Articular chondrocyte of knee joint (primary cell): Measurements from ENCODE around the gene OR4S1. TPM values are rescaled to one million over a fixed set of nuclear protein-coding genes. Genes with fewer than 3 reads are reported as not detected.

Experiments used
- total RNA-seq: library from RNA; depleted of rRNA; stranded (reverse); fragments of >200 nt; gene quantifications from 2 replicates; pipeline ENCODE4 v1.2.3, GENCODE V29; 2012

Gene OR4S1, protein sequence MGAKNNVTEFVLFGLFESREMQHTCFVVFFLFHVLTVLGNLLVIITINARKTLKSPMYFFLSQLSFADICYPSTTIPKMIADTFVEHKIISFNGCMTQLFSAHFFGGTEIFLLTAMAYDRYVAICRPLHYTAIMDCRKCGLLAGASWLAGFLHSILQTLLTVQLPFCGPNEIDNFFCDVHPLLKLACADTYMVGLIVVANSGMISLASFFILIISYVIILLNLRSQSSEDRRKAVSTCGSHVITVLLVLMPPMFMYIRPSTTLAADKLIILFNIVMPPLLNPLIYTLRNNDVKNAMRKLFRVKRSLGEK
- total RNA-seq = not detected in 2 replicates

GRCh38 chr11:48305923-48306322, at the start of gene OR4S1:
OR4S1 (plus strand) TSS chr11:48306223; CDS start chr11:48306223, 0 bp downstream.

GRCh38 chr11:48263423-48263911, 42.6 kb upstream of the OR4S1 start, which contains the start of gene OR4X1:
OR4X1 (plus strand) TSS chr11:48263861; CDS start chr11:48263861, 0 bp downstream.

DNA sequence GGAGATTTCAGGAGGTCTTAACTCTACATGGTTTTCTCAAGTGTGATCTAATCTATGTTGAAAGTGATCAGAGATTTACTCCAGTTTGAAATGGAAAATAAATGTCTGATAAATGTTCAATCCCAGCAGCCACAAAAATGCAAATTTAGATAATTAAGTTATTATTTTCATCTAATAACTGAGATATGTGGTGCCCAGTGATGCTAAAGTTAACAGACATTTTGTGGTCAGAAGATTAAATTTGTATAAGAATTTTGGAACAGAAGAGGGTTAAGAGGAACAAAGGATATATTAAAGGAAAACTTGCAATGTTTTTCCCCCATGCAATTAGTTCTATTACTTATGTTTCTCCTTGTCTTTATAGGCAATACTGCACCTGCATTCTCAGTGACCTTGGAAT, 18.6 kb downstream of the OR4S1 start, which contains the start of gene OR4C3:
Gene OR4C3 (plus strand): TSS at position 301 of the 400 bp plus-strand sequence. CDS start 102 bp downstream, outside the sequence.

Other genes starting within 250 kb of the OR4S1 start
- gene OR4B1, start 89.4 kb upstream of the OR4S1 start, total RNA-seq = not detected in 2 replicates
- not detected in 2 replicates for gene OR4X2, start 61.1 kb upstream of the OR4S1 start, total RNA-seq
- gene OR4X1, start 42.4 kb upstream of the OR4S1 start, total RNA-seq = not detected in 2 replicates
- not detected in 2 replicates for gene OR4C3, start 18.7 kb downstream of the OR4S1 start, total RNA-seq
- gene OR4C5, start 60.2 kb downstream of the OR4S1 start, total RNA-seq = not detected in 2 replicates
- not detected in 2 replicates for gene OR4A47, start 182.6 kb downstream of the OR4S1 start, total RNA-seq